ENCODE data around the gene CPA5.

DNA sequence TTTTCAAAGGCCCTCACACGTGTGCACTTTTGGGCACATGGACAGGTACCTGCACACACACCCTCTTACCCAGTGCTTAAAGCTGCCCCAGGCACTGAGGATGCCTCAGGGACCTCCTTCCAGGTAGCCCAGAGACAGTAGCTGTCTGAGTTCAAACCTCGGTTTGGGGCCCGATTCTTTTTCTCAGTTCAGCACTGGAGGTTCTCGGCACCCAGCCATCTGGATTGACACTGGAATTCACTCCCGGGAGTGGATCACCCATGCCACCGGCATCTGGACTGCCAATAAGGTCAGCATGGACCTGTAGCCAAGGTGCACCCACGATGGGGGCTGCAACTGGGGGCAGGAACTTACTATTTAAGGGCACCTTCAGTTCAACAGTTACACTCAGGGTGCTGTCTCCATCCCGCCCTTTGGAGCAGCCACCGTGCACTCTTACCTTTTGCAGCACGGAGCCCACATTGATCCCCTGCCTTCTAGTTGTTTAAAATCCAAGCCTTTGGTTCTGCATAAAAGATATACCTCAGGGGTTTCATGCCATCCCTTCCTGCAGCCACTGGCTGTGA lies 17.7 kb downstream of the CPA5 start:
- TF ChIP-seq, protein P1, sequence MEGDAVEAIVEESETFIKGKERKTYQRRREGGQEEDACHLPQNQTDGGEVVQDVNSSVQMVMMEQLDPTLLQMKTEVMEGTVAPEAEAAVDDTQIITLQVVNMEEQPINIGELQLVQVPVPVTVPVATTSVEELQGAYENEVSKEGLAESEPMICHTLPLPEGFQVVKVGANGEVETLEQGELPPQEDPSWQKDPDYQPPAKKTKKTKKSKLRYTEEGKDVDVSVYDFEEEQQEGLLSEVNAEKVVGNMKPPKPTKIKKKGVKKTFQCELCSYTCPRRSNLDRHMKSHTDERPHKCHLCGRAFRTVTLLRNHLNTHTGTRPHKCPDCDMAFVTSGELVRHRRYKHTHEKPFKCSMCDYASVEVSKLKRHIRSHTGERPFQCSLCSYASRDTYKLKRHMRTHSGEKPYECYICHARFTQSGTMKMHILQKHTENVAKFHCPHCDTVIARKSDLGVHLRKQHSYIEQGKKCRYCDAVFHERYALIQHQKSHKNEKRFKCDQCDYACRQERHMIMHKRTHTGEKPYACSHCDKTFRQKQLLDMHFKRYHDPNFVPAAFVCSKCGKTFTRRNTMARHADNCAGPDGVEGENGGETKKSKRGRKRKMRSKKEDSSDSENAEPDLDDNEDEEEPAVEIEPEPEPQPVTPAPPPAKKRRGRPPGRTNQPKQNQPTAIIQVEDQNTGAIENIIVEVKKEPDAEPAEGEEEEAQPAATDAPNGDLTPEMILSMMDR (IDR thresholded peaks at IDR 0.05), result no peak
- no peak for TF ChIP-seq POLR2A (IDR thresholded peaks at IDR 0.05)

All from uterus (tissue), 2 donors.